HG03039 (cell line): ENCODE measurements around the gene USO1.
"Not testable (repeated sequence)": the region's sequence is repeated elsewhere in the genome, so short reads cannot be mapped to it uniquely, and the experiment has no call there.

Source experiments
- ATAC-seq: cut with Tn5 transposase; IDR thresholded peaks from one replicate; pipeline ENCODE4 v1.9.1; 2021; ENCODE audit warnings: mild to moderate bottlenecking, moderate library complexity; ENCODE audit not compliant: unreplicated experiment

Gene USO1

GRCh38 chr4:75714011-75714410 is 10.4 kb upstream of the USO1 start:
- no peak for ATAC-seq

- no peak for ATAC-seq
These were observed 9.7 kb upstream of the USO1 start for GRCh38 chr4:75714704-75715103.

DNA sequence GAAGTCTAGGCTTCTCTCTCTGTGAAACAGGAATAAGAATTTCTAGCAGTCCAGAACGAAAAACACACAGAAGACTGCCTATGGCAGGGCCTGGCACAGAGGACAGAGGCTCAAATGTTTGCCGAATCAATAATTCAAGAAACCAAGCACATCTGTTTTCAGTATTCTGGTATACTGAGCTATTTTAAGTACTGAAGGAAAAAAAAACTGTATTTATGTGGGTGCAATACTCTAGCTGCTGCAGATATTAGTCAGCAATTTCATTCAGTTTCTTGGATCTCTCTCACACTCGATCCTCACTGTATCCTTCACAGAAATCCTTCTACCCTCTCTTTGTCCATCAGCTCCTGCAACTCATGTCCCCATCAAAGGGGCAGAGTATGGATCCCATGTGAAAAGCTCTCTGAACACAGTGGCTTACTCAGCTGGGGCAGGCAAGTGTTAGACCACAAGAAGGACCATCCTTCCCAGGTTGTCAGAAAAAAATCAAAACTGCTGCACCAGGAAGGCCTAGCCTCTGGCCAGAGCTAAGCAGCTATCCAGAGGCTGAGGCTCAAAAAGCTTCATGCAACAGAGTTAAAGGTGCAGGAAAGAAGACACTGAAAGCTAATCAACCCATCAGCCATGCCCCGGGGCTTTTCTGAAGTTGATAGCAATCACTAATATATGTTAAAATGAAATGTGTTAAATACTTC is 9.1 kb upstream of the USO1 start:
- no peak for ATAC-seq

GRCh38 chr4:75716054-75716453 is 8.3 kb upstream of the USO1 start:
- not testable (repeated sequence) for ATAC-seq

DNA sequence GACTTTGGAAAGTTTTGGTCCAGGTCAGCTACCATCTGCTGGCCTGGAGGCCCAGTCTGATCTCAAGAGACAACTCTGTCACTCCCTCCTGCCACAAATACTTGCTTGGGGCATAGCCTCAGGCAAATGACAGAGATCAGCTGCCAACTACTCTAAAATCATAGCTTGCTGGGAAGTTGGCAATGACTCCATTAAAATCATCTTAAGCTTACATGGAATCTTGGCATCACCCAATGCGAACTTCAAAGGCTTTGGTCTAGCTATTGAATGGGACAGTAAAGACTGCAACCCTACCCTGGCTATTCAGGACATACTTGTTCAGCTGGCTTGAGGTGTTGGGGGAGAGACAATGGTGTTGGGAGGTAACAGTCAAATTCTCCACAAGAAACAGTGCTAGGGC is 7.0 kb upstream of the USO1 start:
- ATAC-seq = no peak

GRCh38 chr4:75718529-75718928 is 5.8 kb upstream of the USO1 start:
- no peak for ATAC-seq

DNA sequence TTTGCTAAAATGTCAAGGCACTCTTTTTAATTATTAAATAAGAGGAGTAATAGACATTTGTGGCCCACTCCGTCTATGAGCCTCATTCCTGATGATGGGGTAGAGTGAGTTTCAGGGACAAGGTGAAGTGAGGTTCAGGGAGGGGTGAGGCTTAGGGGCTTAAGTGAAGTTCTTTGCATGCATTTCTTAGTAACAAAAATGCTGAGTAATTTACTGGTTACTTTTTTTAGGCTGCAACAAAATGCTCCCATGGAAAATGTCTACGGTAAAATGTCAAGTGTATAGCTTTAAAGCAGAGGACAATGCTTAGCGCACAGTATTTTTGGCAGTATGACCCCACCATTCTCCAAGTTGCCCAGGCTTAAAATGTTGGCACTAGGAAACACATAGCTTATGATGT is 2.0 kb upstream of the USO1 start:
- no peak for ATAC-seq

GRCh38 chr4:75723163-75724065 is 963 bp upstream of the USO1 start:
- no peak for ATAC-seq

GRCh38 chr4:75724867-75725724 is 719 bp downstream of the USO1 start:
- peak; percentile 43 for ATAC-seq

GRCh38 chr4:75725942-75726538 is 1.7 kb downstream of the USO1 start:
- ATAC-seq = not testable (repeated sequence)

DNA sequence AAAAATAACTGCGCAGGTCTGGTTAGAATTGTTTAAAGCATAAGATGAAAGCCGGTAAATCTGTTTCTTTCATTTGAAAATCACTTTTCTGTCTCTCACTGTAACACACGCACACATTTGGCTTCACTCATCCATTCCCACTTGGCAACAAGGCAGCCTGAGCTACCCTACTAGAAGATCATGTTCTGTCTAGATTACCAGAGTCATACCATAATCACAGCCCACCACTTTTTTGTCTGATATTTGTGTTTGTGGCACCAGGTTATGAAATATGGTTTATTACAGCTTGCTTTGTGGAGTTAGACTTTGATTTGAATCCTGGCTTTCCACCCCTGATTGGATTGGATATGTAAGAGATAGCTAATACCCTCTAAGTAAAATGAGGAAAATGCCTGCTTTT is 2.2 kb downstream of the USO1 start:
- ATAC-seq = no peak

DNA sequence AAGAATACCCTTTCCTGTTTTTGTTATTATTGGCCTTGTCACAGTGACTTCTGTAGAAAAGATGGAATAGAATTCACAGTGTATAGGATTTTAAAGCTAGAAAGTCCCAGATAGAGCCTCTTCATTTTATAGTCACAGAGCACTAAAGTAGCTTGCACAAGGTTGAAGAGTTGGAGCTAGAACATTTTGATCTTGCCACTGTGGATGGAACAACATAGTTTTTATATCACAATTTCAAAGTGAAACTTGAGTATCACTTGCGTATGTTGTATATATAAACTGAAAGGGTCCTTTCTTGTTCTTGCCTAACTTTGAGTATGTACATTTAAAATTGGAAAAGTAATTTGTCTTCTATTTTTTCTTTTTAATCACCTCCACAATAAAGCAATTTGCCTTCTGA is 2.7 kb downstream of the USO1 start:
- no peak for ATAC-seq

GRCh38 chr4:75729836-75730235 is 5.5 kb downstream of the USO1 start:
- no peak for ATAC-seq

DNA sequence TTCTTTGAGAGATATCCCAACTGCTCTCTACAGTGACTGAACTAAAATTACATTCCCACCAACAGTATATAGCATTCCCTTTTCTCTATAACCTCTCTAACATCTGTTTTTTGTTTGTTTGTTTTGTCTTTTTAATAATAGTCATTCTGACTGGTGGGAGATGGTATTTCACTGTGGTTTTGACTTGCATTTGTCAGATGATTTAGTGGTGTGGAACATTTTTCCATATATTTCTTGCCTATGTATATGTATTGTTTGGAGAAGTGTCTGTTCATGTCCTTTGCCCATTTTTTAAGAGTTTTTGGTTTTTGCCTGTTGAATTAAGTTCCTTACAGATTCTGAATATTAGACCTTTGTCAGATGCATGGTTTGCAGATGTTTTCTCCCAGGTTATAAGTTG is 9.0 kb downstream of the USO1 start:
- ATAC-seq = no peak

- no peak for ATAC-seq
These were observed 11.1 kb downstream of the USO1 start for GRCh38 chr4:75735525-75735924.

GRCh38 chr4:75736862-75737261 is 12.5 kb downstream of the USO1 start:
- no peak for ATAC-seq

DNA sequence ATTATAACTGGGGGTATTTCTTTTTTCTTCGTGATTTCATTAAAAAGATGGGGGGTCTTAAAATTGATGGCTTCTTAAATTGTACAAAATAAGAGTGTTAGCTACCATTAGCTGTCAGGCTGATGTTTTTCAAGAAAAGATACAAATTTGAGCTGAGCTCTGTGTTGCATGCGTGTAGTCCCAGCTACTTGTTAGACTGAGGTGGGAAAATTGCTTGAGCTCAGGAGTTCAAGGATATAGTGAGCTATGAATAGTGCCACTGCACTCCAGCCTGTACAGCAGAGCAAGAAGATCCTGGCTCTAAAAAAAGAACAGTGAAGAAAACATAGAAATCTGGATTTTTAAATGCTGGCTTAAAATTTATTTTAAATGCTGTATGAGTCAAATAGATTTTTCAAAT is 13.0 kb downstream of the USO1 start:
- no peak for ATAC-seq

DNA sequence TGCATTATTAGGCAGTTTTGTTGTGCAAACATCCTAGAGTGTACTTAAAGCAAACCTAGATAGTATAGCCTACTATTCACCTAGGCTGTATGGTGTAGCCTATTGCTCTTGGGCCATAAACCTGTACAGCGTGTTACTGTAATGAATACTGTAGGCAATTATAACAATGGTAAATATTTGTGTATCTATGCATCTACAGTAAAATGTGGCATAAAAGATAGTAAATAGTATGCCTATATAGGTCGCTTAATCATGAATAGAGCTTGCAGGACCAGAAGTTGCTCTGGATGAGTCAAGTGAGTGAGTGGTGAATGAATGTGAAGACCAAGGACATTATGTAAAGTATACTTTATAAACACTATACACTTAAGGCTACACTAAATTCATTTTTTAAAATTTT is 16.6 kb downstream of the USO1 start:
- ATAC-seq = no peak

GRCh38 chr4:75742451-75742850 is 18.1 kb downstream of the USO1 start:
- no peak for ATAC-seq

- ATAC-seq = no peak
These were observed 20.8 kb downstream of the USO1 start for GRCh38 chr4:75745161-75745560.

DNA sequence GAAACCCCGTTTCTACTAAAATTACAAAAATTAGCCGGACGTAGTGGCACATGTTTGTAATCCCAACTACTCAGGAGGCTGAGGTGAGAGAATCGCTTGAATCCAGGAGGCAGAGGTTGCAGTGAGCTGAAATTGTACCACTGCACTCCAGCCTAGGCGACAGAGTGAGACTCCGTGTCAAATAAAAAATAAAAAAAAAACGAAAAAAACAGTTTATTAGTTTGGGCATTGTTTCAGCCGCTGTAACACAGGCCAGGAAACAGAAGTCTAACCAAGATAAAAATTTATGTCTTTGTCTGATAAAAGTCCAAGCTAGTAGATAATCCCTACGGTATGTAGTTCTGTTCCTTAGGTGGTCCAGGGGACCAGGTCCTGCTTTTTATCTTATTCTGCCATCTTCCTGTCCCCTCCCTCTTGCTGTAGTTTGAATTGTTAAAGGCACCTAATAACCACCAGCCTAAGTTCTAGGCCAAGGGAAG is 21.4 kb downstream of the USO1 start:
- ATAC-seq = no peak
